Activated effector memory CD4-positive, alpha-beta T cell treated with anti-CD3 and anti-CD28 coated beads, Interleukin-2, amount 50 U/mL, for 16 hours (primary cell): ENCODE data around the gene AQR.
"Not testable (repeated sequence)": the region's sequence is repeated elsewhere in the genome, so short reads cannot be mapped to it uniquely, and the experiment has no call there.

Experiments
- DNase-seq: peaks from one replicate; pipeline ENCODE4 v3.0.0-alpha.2; 2020

Gene AQR

GRCh38 chr15:34865531-34865930 is 104.0 kb downstream of the AQR start:
- no peak for DNase-seq

DNA sequence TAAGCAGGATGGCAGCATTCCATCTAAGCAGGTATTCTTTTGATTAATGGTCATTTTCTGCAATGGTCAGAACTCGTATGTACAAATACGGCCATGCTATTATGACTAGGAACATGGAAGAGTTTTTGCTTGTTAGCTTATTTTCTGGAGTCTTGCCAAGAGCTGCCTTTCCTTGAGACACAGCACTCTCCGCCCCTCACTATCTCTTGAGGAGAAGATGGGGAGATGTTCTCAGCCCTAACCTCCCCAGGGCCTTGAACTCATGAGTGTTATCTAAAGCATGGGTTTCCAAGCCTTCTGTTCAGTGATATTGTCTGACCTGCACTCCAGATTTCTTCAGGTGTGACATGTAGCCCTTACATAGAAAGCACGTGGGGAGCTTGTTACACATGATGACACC is 108.3 kb downstream of the AQR start:
- DNase-seq, result no peak

DNA sequence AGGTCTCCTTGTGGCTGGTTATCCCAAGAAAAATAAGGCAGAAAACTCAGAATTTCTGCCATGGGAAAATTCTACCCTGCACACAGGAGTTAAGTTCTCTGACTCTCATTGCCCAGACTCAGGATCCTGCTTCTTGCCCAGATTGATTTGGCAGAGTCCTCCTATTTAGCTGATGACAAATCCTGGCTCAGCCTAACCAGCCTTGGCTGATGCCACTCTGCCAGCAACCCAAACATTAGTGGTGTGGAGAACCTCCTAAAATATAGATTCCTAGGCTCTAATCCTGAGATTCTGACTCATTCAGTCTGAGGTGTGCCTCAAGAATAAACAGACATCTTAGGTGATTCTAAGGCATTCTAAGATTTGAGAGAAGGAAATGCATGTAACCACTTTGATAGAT is 113.6 kb downstream of the AQR start:
- DNase-seq, result no peak

- DNase-seq, result no peak
Measured at GRCh38 chr15:34855413-34855812, 114.1 kb downstream of the AQR start.

DNA sequence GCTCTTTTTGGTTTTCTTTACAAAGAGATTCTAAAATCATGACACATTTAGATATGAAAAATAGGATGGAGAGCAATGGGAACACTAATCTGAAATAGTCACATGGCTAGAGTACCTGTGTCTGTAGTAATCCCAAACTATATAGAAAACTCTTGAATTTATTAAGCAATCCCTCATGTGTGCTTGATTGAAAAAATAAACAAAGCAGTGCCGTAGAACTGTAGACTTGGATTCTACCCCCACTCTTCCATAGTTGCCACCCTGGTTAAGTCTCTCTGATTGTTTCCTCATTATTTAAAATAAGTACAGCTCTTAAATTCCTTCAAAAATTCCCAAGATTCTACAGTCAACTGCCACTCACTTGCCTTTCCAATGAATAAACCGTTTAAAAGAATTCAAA is 115.3 kb downstream of the AQR start:
- DNase-seq, result no peak

DNA sequence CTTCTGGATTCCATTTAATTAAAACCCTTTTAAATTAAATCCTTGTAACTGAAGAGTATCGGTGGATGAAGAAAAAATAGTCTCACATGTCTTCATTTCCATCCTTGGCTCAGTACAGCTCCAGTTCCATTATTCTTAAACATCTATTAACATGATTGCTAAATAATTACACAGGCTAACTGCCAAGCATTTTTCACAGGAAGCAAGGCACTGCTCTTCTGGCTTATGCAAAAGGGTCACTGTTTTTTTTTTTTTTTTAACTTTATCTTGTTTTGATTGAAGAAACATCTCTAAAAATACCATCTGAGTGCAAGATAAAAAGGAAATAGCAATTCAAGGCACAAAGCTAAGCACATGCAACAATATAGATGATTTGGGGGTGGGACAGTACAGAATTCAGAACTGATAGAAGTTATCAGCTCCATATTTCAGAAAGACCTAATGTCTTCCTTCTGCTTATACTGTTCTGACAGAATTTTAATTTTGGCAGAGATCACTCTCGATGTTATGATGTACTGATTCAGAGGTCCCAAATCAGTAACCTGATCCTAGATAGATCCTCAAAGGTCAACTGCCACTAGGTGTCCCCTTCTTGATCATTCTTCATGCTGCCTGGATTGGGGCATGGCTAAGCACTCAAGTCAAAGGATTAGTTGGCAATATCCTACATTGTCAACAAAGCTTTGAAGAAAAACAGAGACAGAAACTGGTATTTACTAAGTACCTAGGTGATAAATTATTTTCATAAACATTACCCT is 116.4 kb downstream of the AQR start:
- no peak for DNase-seq

GRCh38 chr15:34851751-34852150 is 117.8 kb downstream of the AQR start:
- no peak for DNase-seq

GRCh38 chr15:34851007-34851406 is 118.5 kb downstream of the AQR start:
- no peak for DNase-seq

DNA sequence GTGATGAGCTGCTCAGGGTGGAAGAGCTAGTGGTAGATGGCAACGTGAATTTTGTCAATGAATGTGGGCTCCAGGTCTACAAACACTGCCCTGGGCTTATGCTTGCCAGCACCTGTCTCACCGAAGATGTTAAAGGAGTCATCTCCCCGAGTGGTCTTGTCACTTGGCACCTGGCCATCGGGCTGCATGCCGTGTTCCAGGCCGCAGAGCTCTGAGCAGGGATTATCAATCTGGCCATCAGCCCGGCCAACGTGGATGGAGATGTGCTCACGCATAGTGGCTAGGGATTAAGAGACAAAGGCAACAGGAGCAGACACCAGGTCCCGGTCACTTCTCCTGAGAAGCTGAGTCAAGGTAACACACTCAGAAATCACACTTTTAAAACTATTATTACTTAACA is 119.4 kb downstream of the AQR start:
- no peak for DNase-seq

- no peak for DNase-seq
Measured at GRCh38 chr15:34849364-34849959, 120.1 kb downstream of the AQR start.

- DNase-seq, result no peak
Measured at GRCh38 chr15:34847598-34847997, 121.9 kb downstream of the AQR start.

- DNase-seq, result no peak
Measured at GRCh38 chr15:34841262-34841725, 128.2 kb downstream of the AQR start.

DNA sequence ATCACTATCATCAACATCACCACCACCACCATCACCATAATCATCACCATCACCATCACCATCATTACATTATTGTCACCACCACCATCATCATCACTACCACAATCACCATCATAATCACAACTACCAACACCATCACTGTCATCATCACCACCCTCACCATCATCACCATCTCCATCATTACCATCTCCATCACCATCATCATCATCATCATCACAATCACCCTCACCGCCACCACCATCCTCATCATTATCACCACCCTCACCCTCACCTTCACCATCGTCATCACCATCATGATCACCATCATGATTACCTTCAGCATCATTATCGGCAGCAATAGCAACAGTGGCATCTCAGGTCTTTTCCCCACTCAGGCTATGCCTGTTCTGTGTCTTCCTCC is 131.3 kb downstream of the AQR start:
- no peak for DNase-seq

GRCh38 chr15:34837246-34838016 is 132.1 kb downstream of the AQR start:
- no peak for DNase-seq

- no peak for DNase-seq
Measured at GRCh38 chr15:34828145-34828911, 141.2 kb downstream of the AQR start.

DNA sequence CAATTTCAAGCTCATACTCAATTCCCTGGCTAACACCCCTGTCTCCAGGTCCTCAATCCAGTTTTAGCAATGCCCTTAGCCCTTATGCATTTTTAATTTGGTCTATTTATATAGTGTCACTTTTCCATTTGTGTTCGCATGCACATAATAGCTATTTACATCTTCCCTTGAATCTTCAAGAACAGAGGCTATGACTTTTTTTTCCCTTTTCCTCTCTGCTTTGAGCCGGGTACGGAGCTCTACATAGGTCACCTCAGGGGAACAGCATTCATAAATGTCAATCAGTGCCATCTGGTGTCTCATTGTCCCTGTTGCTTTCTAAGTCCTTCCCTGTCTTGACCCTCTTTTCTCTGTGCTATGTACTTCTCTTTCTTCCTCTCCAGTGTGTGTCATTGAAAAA is 147.7 kb downstream of the AQR start:
- DNase-seq, result no peak

DNA sequence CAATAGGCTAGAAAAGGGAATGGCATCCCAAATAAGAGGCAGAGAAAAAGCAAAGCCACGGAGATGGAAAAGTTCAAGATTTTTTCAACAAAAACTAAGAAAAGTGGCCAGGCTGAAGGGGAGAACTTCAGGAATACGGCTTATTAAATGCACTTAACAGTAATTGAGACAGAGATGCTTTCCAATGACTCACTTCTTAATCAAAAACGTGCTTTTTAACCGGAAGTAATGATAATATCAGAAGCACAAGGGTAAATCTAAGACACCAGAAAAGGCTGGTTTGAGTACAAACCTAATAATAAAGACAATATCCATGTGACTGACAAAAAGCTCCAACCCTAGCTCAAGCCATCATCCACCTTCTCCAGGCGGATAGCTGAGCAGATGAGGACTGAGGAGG is 149.4 kb downstream of the AQR start:
- DNase-seq, result no peak

GRCh38 chr15:34818526-34818925 is 151.0 kb downstream of the AQR start:
- DNase-seq, result no peak

DNA sequence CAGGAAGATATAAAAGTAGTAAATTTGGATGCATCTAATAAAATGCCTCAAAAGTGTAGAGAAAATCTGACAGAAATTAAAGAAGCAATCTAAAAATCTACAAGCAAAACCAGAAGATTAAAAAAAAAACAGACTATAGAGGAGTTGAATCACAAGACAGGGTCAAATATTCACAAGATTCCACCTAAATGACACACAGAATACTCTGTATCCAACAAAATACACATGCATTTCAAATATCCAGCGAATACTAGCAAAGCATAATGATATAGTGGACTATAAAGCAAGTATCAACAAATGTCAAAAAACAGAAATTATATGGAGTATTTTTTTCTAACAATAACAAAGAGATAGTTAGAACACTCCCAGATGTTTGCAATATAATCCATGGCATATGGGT is 153.7 kb downstream of the AQR start:
- no peak for DNase-seq

- no peak for DNase-seq
Measured at GRCh38 chr15:34813446-34814190, 155.9 kb downstream of the AQR start.

DNA sequence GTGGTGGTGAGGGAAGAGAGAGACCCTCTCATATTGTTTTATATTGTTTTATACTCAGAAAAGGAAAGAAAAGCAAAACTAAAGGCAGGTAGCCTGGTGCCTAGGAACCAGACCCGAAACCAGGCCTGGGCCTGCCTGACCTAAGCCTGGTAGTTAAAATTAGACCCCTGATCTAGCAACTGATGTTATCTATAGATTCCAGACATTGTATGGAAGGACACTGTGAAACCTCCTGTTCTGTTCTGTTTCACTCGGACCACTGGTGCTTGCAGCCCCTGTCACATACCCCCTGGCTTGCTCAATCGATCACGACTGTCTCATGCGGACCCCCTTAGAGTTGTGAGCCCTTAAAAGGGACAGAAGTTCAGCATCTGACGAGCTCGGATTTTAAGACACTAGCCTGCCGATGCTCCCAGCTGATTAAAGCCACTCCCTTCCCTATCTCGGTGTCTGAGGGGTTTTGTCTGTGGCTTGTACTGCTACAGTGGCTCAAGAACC is 156.6 kb downstream of the AQR start:
- DNase-seq, result not testable (repeated sequence)

DNA sequence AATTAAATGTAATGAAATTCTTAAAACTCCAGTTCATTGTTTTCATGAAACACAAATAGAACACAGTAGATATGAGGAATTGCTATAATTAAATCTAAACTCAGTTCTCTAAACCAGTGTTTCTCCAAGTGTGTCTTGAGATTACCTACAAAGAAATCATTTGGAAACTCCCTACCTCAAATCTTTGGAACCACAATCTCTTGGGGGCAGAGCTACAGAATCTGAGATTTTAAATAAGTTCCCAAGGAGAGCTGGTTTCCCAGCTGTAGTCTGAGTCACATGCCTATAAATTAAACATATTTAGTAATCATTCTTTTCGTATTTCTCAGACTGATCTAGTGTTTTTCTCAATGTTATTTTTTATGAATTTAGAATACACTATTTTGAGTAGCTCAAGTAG is 157.2 kb downstream of the AQR start:
- DNase-seq, result no peak
